GM19455 (cell line): ENCODE measurements around the gene EPGN.
"Not testable (repeated sequence)": the region's sequence is repeated elsewhere in the genome, so short reads cannot be mapped to it uniquely, and the experiment has no call there.

ENCODE experiments used
- ATAC-seq: cut with Tn5 transposase; IDR thresholded peaks from one replicate; pipeline ENCODE4 v1.9.1; 2021; ENCODE audit not compliant: unreplicated experiment

EPGN gene

GRCh38 chr4:74338792-74339333, 30.6 kb downstream of the EPGN start:
- ATAC-seq = no peak

DNA sequence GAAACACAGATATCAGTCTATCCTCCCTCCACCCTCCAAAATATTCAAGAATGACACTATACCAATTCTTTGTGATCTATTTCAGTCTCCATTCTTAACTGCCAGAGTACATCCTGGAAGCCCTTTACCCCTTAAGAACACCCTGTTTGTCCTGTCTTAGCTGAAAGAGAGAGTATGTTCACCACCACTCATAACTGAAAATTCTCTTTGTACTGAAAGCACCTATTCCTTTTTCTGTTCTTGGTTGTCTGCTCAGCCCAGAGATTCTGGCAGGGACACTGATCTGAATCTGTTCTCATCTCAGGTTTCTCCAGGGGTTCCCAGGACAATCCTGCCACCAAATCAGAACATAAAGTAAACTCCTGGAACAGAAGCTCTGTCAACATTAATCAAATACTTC, 31.2 kb downstream of the EPGN start:
- no peak for ATAC-seq

DNA sequence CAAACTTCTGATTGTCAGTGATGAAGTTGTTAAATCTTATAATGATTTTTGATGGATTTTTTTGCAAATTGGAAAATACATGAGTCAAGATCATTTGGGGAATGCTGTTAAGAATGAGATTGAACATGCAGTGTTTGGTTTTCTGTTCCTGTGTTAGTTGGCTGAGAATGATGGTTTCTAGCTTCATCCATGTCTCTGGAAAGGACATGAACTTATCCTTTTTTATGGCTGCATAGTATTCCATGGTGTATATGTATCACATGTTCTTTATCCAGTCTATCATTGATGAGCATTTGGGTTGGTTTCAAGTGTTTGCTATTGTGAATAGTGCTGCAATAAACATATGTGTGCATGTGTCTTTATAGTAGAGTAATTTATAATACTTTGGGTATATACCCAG, 32.2 kb downstream of the EPGN start:
- ATAC-seq = not testable (repeated sequence)

DNA sequence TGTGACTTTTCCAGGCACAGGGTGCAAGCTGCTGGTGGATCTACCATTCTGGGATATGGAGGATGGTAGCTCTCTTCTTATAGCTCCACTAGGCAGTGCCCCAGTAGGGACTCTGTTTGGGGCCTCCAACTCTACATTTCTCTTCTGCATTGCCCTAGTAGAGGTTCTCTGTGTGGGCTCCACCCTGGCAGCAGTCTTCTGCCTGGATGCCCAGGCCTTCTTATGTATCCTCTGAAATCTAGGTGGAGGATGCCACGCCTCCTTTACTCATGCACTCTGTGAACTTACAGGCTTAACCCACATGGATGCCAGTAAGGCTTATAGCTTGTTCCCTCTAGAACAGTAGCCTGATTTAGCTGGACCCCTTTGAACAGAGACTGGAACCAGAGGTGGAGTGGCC, 35.8 kb downstream of the EPGN start:
- ATAC-seq = no peak

GRCh38 chr4:74353858-74354257, 45.6 kb downstream of the EPGN start:
- no peak for ATAC-seq

- ATAC-seq = no peak
Measured at GRCh38 chr4:74357965-74358364, 49.7 kb downstream of the EPGN start.

GRCh38 chr4:74361671-74362070, 53.4 kb downstream of the EPGN start:
- no peak for ATAC-seq

GRCh38 chr4:74362347-74362746, 54.1 kb downstream of the EPGN start:
- no peak for ATAC-seq

DNA sequence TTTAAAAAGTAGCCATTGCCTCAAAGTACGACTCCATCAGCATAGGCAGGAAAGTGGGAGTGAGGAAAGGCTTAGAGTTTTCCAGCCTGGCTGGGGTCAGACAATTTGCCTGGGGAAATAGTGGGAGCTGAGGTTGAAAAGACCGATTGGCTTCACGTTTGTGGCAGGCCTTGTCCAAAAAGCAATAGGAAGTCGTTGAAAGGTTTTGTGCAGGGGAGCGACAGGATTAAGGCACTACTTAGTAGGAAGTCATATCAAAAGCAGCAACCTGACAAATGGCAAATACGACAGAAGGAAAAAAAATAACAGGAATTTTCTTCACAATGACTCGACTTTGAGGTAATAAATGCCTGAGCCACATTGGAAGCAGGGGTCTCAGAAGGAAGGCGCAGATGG, 56.0 kb downstream of the EPGN start:
- no peak for ATAC-seq

DNA sequence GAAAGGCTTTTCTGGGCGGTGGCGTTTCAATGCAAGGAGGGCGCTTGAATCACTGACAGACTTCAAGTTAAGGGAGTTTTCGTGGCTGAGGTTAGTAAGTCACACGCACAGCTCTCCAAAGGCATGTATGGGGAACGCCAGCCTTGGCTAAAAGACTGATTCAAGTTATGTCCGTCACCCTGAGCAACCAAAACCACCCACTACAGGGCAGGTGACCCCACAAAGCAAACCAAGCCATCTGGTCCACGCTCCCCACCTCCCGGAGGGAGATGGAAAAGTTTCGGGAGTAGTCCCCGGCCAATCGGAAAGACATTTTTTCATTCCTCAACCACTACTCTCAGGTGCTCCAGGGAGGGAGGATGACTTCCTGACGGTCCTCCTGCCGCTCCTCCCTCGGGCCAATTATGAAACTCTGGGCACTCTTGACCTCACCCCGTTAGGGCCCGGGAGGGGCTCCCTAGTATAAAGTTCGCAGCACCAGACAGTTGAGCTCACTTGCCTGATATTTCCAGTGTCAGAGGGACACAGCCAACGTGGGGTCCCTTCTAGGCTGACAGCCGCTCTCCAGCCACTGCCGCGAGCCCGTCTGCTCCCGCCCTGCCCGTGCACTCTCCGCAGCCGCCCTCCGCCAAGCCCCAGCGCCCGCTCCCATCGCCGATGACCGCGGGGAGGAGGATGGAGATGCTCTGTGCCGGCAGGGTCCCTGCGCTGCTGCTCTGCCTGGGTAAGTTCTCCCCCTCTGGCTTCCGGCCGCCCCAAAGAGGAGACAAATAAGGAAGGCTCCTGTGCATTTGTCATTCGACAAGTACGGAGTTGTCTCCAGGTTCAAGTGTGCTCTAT, 56.6 kb downstream of the EPGN start, which contains the start of gene EREG:
Gene EREG, plus strand, starts transcription at position 494 of the 840 bp plus-strand sequence. Its CDS starts 164 bp downstream, at position 658.
- no peak for ATAC-seq

DNA sequence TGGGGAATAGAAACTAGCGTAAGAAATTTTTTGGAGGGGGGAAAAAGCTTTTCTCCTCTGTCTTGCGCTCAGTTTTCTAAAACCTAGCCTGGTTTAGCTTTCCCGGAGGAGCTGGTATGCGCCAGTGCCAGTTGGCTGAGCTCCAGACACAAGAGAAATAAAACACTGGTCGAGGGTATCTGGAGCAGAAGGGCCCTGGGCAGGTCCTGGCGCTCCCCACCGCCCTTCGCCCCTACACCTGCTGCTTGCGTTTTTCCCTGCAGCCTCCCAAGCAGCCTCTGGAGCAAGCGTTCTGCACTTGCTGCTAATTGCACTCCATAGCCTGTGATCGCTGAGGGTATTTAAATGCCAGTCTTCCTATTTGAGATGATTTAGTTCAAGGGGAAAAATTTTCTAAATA, 57.5 kb downstream of the EPGN start:
- ATAC-seq = no peak
